Rectal smooth muscle tissue (tissue), 1 donor: ENCODE results near the gene TERB1.
A peak's percentile ranks its signal among the peaks of the same experiment; 100 is the strongest.

Experiments
- H3K27ac ChIP-seq: one replicate; pipeline ENCODE4 v1.7.0; 2013; ENCODE audit warnings: low read depth, low read length, inconsistent platforms
- H3K27me3 ChIP-seq: one replicate; pipeline ENCODE4 v1.7.0; 2013; ENCODE audit warnings: low read length; ENCODE audit not compliant: control insufficient read depth, insufficient read depth
- H3K36me3 ChIP-seq: one replicate; pipeline ENCODE4 v1.7.0; 2013; ENCODE audit warnings: low read length; ENCODE audit not compliant: control insufficient read depth, insufficient read depth
- H3K4me1 ChIP-seq: one replicate; pipeline ENCODE4 v1.7.0; 2013; ENCODE audit warnings: low read length; ENCODE audit not compliant: control insufficient read depth, insufficient read depth
- H3K4me3 ChIP-seq: one replicate; pipeline ENCODE4 v1.7.0; 2013; ENCODE audit warnings: low read length
- H3K9ac ChIP-seq: one replicate; pipeline ENCODE4 v1.7.0; 2013; ENCODE audit warnings: low read length

Gene TERB1

DNA sequence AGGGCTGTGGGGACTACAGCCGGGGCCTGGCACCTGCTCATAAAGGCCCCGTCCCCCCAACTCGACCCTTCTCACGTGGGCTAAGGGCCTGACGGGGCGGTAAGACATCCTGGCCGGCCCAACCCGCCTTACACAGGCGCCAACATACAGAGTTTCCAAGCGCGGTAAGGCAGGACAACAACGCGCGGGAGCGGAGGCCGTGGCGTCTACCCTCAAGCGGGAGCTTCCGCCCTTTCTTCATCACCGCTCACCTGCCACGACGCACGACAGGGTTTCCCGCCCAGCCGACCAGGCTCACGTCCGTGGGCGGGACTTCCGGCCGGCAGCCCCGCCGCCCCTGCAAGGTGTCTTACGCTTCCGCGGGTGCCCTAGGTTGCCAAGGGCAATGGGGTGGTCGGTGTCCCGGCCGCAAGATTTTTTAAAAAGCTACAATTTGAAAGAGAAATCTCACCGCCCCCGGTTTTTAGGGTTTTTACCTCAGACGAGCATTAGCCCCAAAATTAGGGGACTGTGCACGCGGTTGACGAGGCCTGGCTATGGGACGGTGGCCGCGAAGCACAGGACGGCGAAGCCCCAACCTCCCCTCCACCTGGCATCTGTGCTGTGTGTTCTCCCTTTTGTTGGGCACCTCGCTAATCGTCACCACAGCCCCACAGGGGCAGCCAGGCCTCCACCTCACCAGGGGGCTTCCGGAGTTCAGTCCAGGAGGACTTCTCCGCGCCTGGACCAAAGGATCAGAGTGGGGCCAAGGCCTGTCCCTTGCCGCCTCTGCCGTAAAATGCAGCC is at the start of gene TERB1:
TSS of gene TERB1 (minus strand) at position 265 of the 786 bp plus-strand sequence. CDS start 4,786 bp downstream, outside the sequence.
- no peak within 1 kb of the TSS for H3K4me3 ChIP-seq
- H3K27ac ChIP-seq: no peak within 1 kb of the TSS
- H3K4me1 ChIP-seq: no peaks in the 10 kb centered on the region
- H3K36me3 ChIP-seq: peaks cover 15% of the 10 kb centered on the region
- no peak within 1 kb of the TSS for H3K9ac ChIP-seq
- H3K27me3 ChIP-seq: no peaks in the 10 kb centered on the region

DNA sequence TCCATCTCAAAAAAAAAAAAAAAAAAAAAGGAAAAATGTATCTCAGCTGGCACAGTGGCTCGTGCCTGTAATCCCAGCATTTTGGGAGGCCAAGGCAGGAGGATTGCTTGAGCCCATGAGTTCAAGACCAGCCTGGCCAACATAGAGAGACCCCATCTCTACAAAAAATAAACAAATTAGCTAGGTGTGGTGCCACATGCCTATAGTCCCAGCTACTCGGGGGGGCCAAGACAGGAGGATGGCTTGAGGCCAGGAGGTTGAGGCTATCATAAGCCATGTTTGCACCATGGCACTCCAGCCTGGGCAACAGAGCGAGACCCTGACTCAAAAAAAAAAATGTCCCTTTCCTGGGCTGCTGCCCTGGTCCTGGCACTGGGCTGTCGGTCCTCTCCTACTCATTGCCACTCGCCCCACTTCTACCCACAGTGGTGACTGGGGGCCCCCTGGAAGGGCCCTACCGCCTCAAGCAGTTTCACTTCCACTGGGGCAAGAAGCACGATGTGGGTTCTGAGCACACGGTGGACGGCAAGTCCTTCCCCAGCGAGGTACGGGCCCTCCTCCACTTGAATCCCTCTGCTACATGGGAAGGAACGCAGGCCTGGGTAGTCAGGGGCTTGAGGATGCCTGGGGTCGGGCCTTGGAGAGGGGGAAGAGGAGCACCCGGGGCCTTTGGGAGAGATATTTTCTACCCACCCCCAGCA is 48.9 kb upstream of the TERB1 start:
- H3K36me3 ChIP-seq: no peaks in the 10 kb centered on the region
- no peak overlapping the region for H3K9ac ChIP-seq
- H3K27ac ChIP-seq: no peak overlapping the region
- H3K27me3 ChIP-seq: peaks cover 2% of the 10 kb centered on the region
- no peak overlapping the region for H3K4me3 ChIP-seq
- H3K4me1 ChIP-seq: no peaks in the 10 kb centered on the region

GRCh38 chr16:66849549-66849948 is 48.2 kb upstream of the TERB1 start:
- no peak overlapping the region for H3K27ac ChIP-seq
- no peaks in the 10 kb centered on the region for H3K4me1 ChIP-seq
- H3K4me3 ChIP-seq: no peak overlapping the region
- H3K9ac ChIP-seq: no peak overlapping the region
- no peaks in the 10 kb centered on the region for H3K36me3 ChIP-seq
- H3K27me3 ChIP-seq: peaks cover 7% of the 10 kb centered on the region

- no peak overlapping the region for H3K4me3 ChIP-seq
- H3K27ac ChIP-seq: no peak overlapping the region
- no peaks in the 10 kb centered on the region for H3K36me3 ChIP-seq
- no peak overlapping the region for H3K9ac ChIP-seq
- no peaks in the 10 kb centered on the region for H3K4me1 ChIP-seq
- peaks cover 7% of the 10 kb centered on the region for H3K27me3 ChIP-seq
Measured at GRCh38 chr16:66849021-66849420, 47.6 kb upstream of the TERB1 start.

- Histone ChIP-seq H3K27me3 (peaks cover 8% of the 10 kb centered on the region), H3K27ac (no peak overlapping the region), H3K9ac (no peak overlapping the region), H3K4me1 (no peaks in the 10 kb centered on the region), H3K4me3 (no peak overlapping the region), H3K36me3 (no peaks in the 10 kb centered on the region)
Measured at GRCh38 chr16:66848172-66848571, 46.8 kb upstream of the TERB1 start.

DNA sequence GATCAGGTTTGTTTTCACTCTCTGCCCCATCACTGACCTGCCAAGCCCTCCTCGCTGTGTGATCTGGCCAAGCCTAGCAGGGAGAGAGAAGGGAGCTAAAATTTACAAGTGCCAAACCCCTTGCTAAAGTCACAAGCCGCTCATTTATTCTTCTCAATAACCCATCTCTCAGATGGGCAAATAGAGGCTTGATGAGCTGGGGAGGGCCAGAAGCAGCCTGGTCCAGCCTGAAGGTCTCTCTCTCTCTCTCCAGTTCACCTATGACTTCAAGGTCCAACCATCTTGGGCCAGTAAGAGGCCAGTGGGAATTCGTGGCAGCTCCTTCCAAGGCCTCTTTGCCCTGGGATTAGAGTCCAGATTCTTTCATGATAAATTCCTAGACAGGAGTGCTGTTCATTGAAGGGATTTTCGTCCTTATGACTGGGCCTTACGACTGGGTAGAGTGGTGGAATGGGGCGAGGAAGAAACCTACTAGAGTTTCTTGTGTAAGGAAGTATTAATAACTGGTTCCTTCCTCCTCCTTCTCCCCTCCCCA is 46.2 kb upstream of the TERB1 start:
- Histone ChIP-seq H3K4me1 (no peaks in the 10 kb centered on the region), H3K36me3 (no peaks in the 10 kb centered on the region), H3K9ac (no peak overlapping the region), H3K27ac (no peak overlapping the region), H3K27me3 (peaks cover 10% of the 10 kb centered on the region), H3K4me3 (no peak overlapping the region)

- Histone ChIP-seq H3K27me3 (peaks cover 10% of the 10 kb centered on the region), H3K9ac (no peak overlapping the region), H3K4me1 (no peaks in the 10 kb centered on the region), H3K4me3 (no peak overlapping the region), H3K27ac (no peak overlapping the region), H3K36me3 (no peaks in the 10 kb centered on the region)
Measured at GRCh38 chr16:66846831-66847230, 45.4 kb upstream of the TERB1 start.

- H3K27ac ChIP-seq: no peak overlapping the region
- no peak overlapping the region for H3K9ac ChIP-seq
- H3K36me3 ChIP-seq: no peaks in the 10 kb centered on the region
- H3K4me1 ChIP-seq: no peaks in the 10 kb centered on the region
- peaks cover 10% of the 10 kb centered on the region for H3K27me3 ChIP-seq
- no peak overlapping the region for H3K4me3 ChIP-seq
Measured at GRCh38 chr16:66846266-66846665, 44.9 kb upstream of the TERB1 start.

DNA sequence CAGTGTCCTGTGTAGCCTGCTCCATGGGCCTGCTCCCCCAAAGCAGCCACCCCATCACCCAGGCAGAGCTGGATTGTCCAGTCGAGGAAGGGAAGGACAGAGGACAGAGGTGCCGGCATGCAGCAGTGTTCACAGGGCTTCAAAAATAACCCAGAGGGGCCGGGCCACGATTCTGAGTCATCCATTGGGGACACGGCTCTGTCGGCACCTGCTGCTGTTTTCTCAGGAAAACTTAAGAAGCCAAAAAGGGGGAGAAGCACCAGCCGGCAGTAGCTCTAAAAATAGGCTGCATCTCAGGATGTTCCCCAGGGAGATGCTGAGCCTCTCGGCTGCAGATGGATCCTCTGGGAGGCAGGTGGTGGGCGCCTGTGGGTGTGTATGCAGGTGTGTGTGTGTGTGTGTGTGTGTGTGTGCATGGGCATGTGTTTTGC is 44.4 kb upstream of the TERB1 start:
- H3K4me3 ChIP-seq: no peak overlapping the region
- H3K9ac ChIP-seq: no peak overlapping the region
- H3K36me3 ChIP-seq: no peaks in the 10 kb centered on the region
- peaks cover 10% of the 10 kb centered on the region for H3K27me3 ChIP-seq
- no peaks in the 10 kb centered on the region for H3K4me1 ChIP-seq
- H3K27ac ChIP-seq: no peak overlapping the region

- H3K27ac ChIP-seq: no peak overlapping the region
- no peak overlapping the region for H3K9ac ChIP-seq
- H3K4me3 ChIP-seq: peak overlapping the region; percentile 58
- H3K36me3 ChIP-seq: no peaks in the 10 kb centered on the region
- no peaks in the 10 kb centered on the region for H3K4me1 ChIP-seq
- H3K27me3 ChIP-seq: peaks cover 10% of the 10 kb centered on the region
Measured at GRCh38 chr16:66845080-66845410, 43.7 kb upstream of the TERB1 start.

DNA sequence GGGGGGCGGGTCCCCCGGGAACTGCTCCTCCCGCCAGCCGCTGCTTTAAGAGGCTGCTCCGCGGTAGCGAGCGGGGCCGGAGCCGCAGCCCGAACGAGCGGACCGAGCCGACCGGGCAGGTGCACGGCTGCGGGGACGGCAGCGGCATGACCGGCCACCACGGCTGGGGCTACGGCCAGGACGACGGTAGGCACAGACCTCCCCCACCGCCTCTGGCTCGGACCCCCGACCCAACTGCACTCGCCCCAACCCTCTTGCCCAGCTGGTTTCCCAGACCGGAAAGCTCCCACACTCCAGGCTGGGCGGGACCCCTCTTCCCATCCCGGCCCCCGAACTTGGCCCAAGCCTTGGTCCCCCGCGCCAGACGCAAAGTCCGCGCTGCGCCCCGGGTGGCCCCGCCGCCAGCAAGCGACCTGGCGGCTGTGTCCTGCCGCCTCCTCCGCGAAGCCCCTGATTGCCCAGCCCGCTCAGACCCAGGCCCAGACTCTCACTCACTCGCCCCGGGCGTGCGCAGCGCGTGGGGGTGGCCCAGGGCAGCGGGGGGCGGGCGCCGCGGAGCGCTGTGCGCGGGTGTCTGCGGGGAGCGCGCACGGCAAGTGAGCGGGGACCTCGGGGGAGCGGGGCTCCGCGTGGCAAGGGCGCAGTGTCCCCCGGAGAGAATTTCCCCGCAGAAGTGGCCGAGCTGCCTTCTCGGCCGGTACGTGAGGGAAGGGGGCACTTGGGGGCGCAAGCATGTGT is 43.1 kb upstream of the TERB1 start, which contains the start of gene CA7:
TSS of gene CA7 (plus strand) at position 73 of the 738 bp plus-strand sequence. CDS start at position 147, 74 bp downstream.
- H3K27me3 ChIP-seq: peaks cover 10% of the 10 kb centered on the region
- no peak within 1 kb of the TSS for H3K9ac ChIP-seq
- peak within 1 kb of the TSS; percentile 58 for H3K4me3 ChIP-seq
- H3K4me1 ChIP-seq: no peaks in the 10 kb centered on the region
- H3K27ac ChIP-seq: no peak within 1 kb of the TSS
- no peaks in the 10 kb centered on the region for H3K36me3 ChIP-seq

DNA sequence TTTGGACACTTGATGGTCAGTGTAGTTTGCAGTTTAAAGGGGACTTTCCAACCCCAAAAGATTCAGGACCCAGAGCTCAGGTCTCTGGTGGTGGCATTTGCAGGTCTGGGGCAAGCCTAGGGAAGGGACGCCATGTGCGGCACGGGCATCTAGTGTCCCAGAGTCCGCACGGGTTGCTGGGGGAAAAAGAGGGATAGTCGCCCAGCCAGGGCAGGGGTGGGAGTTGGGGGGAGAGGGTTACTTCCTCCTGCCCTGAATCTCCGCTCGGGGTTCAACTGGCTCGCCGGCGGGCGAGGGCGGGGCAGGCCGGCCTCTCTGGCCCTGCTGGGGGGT is 42.6 kb upstream of the TERB1 start:
- H3K27me3 ChIP-seq: peaks cover 10% of the 10 kb centered on the region
- no peak overlapping the region for H3K27ac ChIP-seq
- H3K36me3 ChIP-seq: no peaks in the 10 kb centered on the region
- H3K4me1 ChIP-seq: no peaks in the 10 kb centered on the region
- no peak overlapping the region for H3K9ac ChIP-seq
- H3K4me3 ChIP-seq: no peak overlapping the region
